ENCODE data around the gene ANKS1B.

- TF ChIP-seq, protein P1, sequence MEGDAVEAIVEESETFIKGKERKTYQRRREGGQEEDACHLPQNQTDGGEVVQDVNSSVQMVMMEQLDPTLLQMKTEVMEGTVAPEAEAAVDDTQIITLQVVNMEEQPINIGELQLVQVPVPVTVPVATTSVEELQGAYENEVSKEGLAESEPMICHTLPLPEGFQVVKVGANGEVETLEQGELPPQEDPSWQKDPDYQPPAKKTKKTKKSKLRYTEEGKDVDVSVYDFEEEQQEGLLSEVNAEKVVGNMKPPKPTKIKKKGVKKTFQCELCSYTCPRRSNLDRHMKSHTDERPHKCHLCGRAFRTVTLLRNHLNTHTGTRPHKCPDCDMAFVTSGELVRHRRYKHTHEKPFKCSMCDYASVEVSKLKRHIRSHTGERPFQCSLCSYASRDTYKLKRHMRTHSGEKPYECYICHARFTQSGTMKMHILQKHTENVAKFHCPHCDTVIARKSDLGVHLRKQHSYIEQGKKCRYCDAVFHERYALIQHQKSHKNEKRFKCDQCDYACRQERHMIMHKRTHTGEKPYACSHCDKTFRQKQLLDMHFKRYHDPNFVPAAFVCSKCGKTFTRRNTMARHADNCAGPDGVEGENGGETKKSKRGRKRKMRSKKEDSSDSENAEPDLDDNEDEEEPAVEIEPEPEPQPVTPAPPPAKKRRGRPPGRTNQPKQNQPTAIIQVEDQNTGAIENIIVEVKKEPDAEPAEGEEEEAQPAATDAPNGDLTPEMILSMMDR (IDR thresholded peaks at IDR 0.05; ENCODE audit: insufficient read depth, low read depth, low read length), result no peak
- TF ChIP-seq EZH2 (IDR thresholded peaks at IDR 0.05; ENCODE audit: insufficient read depth, low read length), result no peak
Observed at GRCh38 chr12:99205111-99205510, 779.6 kb downstream of the ANKS1B start.
